HEK293T (cell line): Measurements from ENCODE around the gene YAF2.

Source experiments
- CTCF ChIA-PET: fragments of 350-600 bp; formaldehyde crosslinking; extraction: SDS; loops from one replicate; lab custom pipeline; 2021; ENCODE audit warnings: antibody characterized with exemption, inconsistent platforms; lab: Yijun Ruan, JAX
- POLR2A ChIA-PET: fragments of 350-600 bp; formaldehyde crosslinking; extraction: SDS; loops from one replicate; lab custom pipeline; 2020; ENCODE audit warnings: antibody characterized with exemption, inconsistent platforms; lab: Yijun Ruan, JAX
- DNase-seq: peaks from one replicate; pipeline ENCODE4 v3.0.0; 2012; ENCODE audit warnings: mixed read lengths; ENCODE audit errors: extremely low spot score
- ARNT ChIP-seq: fragments of 450-650 bp; IDR thresholded peaks from 2 replicates; pipeline ENCODE4 v1.6.1; 2017; ENCODE audit warnings: mild to moderate bottlenecking
- BHLHE40 ChIP-seq: fragments of 450-650 bp; IDR thresholded peaks from 2 replicates; pipeline ENCODE4 v1.6.1; 2016; ENCODE audit warnings: mild to moderate bottlenecking, moderate library complexity, borderline replicate concordance
- CTBP1 ChIP-seq: fragments of 450-650 bp; IDR thresholded peaks from 2 replicates; pipeline ENCODE4 v1.6.1; 2016; ENCODE audit warnings: borderline replicate concordance
- ELF4 ChIP-seq: fragments of 450-650 bp; IDR thresholded peaks from 2 replicates; pipeline ENCODE4 v1.6.1; 2017; ENCODE audit warnings: antibody characterized with exemption
- FOXA1 ChIP-seq: fragments of 450-650 bp; IDR thresholded peaks from 2 replicates; pipeline ENCODE4 v1.6.1; 2016; ENCODE audit warnings: mild to moderate bottlenecking
- FOXK2 ChIP-seq: fragments of 450-650 bp; IDR thresholded peaks from 2 replicates; pipeline ENCODE4 v1.6.1; 2016; ENCODE audit warnings: mild to moderate bottlenecking
- FOXM1 ChIP-seq: fragments of 450-650 bp; IDR thresholded peaks from 2 replicates; pipeline ENCODE4 v1.6.1; 2017; ENCODE audit warnings: mild to moderate bottlenecking, borderline replicate concordance
- HDGF ChIP-seq: fragments of 450-650 bp; IDR thresholded peaks from 2 replicates; pipeline ENCODE4 v1.6.1; 2017; ENCODE audit warnings: antibody characterized with exemption, borderline replicate concordance
- L3MBTL2 ChIP-seq: fragments of 450-650 bp; conservative IDR thresholded peaks from 2 replicates; pipeline ENCODE4 v1.6.1; 2016; ENCODE audit warnings: mild to moderate bottlenecking
- LEF1 ChIP-seq: fragments of 450-650 bp; IDR thresholded peaks from 2 replicates; pipeline ENCODE4 v1.6.1; 2017; ENCODE audit warnings: mild to moderate bottlenecking, borderline replicate concordance
- NFRKB ChIP-seq: fragments of 450-650 bp; IDR thresholded peaks from 2 replicates; pipeline ENCODE4 v1.6.1; 2016; ENCODE audit warnings: mild to moderate bottlenecking, moderate library complexity
- SP1 ChIP-seq: fragments of 450-650 bp; IDR thresholded peaks from 2 replicates; pipeline ENCODE4 v1.6.1; 2017
- SUZ12 ChIP-seq: fragments of 450-650 bp; IDR thresholded peaks from 2 replicates; pipeline ENCODE4 v1.6.1; 2016; ENCODE audit warnings: mild to moderate bottlenecking
- TARDBP ChIP-seq: fragments of 450-650 bp; IDR thresholded peaks from 2 replicates; pipeline ENCODE4 v1.6.1; 2016
- ZNF384 ChIP-seq: fragments of 450-650 bp; IDR thresholded peaks from 2 replicates; pipeline ENCODE4 v1.6.1; 2016
- TF ChIP-seq, protein P1 (sequence below): fragments of 450-650 bp; IDR thresholded peaks from 2 replicates; pipeline ENCODE4 v1.6.1; 2016

Gene YAF2

DNA sequence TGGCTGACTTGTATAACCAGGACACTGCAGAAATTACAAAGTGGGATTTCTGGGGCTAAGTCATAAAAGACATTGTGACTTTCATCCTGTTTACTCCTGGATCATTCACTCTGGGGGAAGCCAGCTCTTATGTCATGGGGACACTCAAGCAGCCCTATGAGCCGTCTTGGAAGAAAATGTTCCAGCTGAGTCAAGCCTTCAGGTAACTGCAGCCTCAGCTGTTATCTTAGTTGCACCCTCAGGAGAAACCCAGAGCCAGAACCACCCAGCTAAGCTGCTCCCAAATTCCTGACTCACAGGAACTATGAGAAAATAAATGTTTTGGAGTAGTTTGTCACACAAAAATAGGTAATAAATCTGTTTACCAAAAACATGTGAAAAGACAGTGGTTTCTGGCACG, 50.2 kb downstream of the YAF2 start:
- TF ChIP-seq ELF4: no peak
- TF ChIP-seq FOXA1: no peak
- TF ChIP-seq, protein P1, sequence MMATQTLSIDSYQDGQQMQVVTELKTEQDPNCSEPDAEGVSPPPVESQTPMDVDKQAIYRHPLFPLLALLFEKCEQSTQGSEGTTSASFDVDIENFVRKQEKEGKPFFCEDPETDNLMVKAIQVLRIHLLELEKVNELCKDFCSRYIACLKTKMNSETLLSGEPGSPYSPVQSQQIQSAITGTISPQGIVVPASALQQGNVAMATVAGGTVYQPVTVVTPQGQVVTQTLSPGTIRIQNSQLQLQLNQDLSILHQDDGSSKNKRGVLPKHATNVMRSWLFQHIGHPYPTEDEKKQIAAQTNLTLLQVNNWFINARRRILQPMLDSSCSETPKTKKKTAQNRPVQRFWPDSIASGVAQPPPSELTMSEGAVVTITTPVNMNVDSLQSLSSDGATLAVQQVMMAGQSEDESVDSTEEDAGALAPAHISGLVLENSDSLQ: no peak
- no peak for TF ChIP-seq ZNF384
- TF ChIP-seq LEF1: no peak
- no peak for TF ChIP-seq SUZ12
- no peak for TF ChIP-seq L3MBTL2
- no peak for TF ChIP-seq NFRKB
- TF ChIP-seq FOXK2: no peak
- TF ChIP-seq TARDBP: no peak
- no peak for TF ChIP-seq BHLHE40
- TF ChIP-seq CTBP1: no peak
- no peak for TF ChIP-seq SP1
- POLR2A ChIA-PET: no interaction called here
- CTCF ChIA-PET: no interaction called here
- DNase-seq: no peak

DNA sequence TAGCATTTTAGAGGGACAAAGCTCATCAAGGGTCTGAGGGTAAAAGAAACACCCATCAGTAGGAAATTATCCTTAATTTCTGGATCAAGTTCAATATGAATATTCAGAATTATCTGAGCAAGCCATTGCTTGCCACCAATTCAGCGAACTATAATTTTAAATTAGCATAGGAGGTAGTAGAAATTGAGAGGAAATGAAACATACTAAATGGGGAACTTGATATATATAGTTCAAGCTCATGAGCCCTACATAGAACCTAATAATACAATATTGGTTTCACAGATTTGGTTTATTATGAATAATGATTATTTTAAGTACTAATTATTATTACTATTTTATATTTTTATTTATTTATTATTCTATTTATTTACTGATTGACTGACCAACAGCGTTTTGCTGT, 51.3 kb downstream of the YAF2 start:
- no peak for DNase-seq
- CTCF ChIA-PET: no interaction called here
- TF ChIP-seq TARDBP (no peak), LEF1 (no peak), L3MBTL2 (no peak), HDGF (no peak), ELF4 (no peak), FOXM1 (no peak), ZNF384 (no peak), ARNT (no peak), FOXA1 (no peak), SP1 (no peak), FOXK2 (no peak), BHLHE40 (no peak)
- TF ChIP-seq, protein P1: no peak
- POLR2A ChIA-PET: no interaction called here

DNA sequence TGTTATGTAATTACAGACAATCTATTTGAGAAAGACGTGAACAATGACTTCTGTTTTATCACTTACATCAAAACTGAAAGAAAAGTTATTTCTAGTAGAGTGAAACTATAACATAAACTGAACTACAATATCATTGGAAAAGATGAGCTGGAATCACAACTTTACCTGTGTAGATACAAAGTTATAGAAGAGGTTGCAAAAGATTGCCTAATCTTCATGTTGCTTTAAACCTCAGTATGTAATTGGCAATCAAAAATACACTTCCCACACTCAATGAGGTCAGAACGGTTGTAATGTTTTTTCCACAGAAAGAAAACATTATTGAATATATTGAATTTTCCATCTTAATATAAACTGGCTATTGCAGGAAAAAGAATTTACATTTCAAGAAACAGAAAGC, 55.7 kb downstream of the YAF2 start:
- no peak for DNase-seq
- ChIA-PET CTCF (interaction anchor here (0.7 kb wide), 1 partner anchor 923 kb away, joined by 3 read pairs; no protein-coding TSS in a partner anchor), POLR2A (no interaction called here)
- TF ChIP-seq ZNF384 (no peak), TARDBP (no peak), ELF4 (no peak), NFRKB (no peak), FOXM1 (no peak)

DNA sequence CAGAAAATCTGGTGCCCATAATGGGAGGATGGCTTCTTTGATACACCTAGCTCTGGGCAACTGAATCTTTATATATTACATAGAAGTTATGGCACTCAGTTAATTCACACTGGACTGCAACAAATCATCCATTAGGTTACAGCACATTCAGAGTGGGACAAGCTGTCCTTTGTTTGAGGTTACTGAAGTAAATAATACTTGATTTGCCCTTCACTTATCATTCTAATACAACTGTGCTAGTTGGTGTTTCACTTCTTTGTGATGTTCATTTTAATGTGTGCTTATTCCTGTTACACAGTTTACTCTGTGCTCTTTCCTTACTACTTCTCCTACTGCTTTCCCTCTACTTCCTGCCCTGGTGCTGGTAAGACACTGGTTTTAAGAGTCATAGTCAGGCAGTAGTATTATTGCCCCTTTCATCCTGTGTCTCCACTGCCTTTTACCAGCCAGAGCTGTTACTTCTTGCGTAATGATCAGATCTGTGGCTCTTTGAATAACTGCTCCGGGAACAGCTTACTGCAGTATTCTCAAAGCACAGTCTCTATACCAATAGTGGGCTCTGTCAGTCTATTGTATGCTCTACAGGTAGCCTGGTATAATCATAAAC, 57.0 kb downstream of the YAF2 start:
- no peak for DNase-seq
- ChIA-PET POLR2A (no interaction called here), CTCF (no interaction called here)

DNA sequence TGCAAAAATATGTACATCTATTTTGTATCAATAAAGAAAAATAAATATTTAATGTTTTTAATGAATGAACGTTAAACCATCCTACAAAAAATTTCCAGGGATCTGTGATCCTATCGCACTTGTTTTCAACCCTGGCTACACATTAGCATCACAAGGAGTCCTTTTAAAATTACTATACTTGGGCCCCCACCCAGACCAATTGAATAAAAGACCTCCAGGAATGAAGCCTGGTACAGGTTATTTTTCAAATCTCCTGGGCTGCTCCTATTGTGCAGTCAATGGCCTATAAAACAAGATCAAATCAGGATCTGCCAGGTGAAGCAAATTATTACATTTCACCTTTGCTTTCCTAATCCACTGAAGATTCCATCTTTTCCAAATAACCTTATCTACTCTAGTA, 59.9 kb downstream of the YAF2 start:
- CTCF ChIA-PET: no interaction called here
- no peak for TF ChIP-seq TARDBP
- TF ChIP-seq SUZ12: no peak
- TF ChIP-seq, protein P1: no peak
- TF ChIP-seq BHLHE40: no peak
- TF ChIP-seq CTBP1: no peak
- TF ChIP-seq SP1: no peak
- TF ChIP-seq FOXK2: no peak
- TF ChIP-seq HDGF: no peak
- no peak for TF ChIP-seq ELF4
- no peak for TF ChIP-seq FOXM1
- no peak for TF ChIP-seq ARNT
- no peak for TF ChIP-seq FOXA1
- no peak for TF ChIP-seq NFRKB
- TF ChIP-seq L3MBTL2: no peak
- TF ChIP-seq LEF1: no peak
- TF ChIP-seq ZNF384: no peak
- POLR2A ChIA-PET: no interaction called here
- DNase-seq: no peak

More for the DNA sequence above, 57.0 kb downstream of the YAF2 start:
- TF ChIP-seq CTBP1 (no peak), ZNF384 (no peak), LEF1 (no peak), L3MBTL2 (no peak), FOXK2 (no peak), SP1 (no peak), FOXA1 (no peak), HDGF (no peak), NFRKB (no peak), SUZ12 (no peak), BHLHE40 (no peak), FOXM1 (no peak)

DNA sequence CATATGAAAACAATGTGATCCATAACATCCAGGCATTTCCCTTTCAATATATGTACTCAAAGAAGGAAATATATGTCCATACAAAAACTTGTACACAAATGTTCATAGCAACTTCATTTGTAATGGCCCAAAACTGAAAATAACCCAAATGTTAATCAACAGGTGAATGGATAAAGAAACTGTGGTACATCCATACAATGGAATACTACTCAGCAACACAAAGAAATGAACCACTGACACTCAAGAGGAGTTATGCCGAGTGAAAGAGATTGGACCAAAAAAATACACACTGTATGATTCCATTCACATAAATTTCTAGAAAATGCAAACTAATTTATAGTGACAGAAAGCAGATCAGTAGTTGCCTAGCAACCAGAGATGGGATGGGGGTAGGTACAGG, 63.1 kb downstream of the YAF2 start:
- CTCF ChIA-PET: no interaction called here
- TF ChIP-seq FOXA1 (no peak), ARNT (no peak), CTBP1 (no peak), ELF4 (no peak), FOXM1 (no peak), BHLHE40 (no peak), FOXK2 (no peak), SUZ12 (no peak), SP1 (no peak), ZNF384 (no peak), L3MBTL2 (no peak), TARDBP (no peak), HDGF (no peak), NFRKB (no peak)
- TF ChIP-seq, protein P1: no peak
- POLR2A ChIA-PET: no interaction called here
- no peak for DNase-seq
